Thoracic aorta (tissue), 2 donors: Measurements from ENCODE around the gene OR7C2. TPM values are rescaled to one million over a fixed set of nuclear protein-coding genes. Genes with fewer than 3 reads are reported as not detected.

Experiments used
- ATAC-seq: fragments of 150-250 bp; one replicate; pipeline ENCODE4 v1.8.0; 2017; ENCODE audit warnings: low read depth; ENCODE audit not compliant: insufficient number of reproducible peaks, low FRiP score
- DNase-seq: peaks from one replicate; pipeline ENCODE4 v3.0.0-alpha.2; 2020; ENCODE audit warnings: low spot score
- H3K27ac ChIP-seq, 2 donors: fragments of 200-600 bp; sonication (generic); 1 replicate in 1 of 2; 2 replicates in 1 of 2; pipeline ENCODE4 v1.5.1; 2016; ENCODE audit warnings: mild to moderate bottlenecking in 2 of 2, moderate library complexity in 2 of 2
- H3K27me3 ChIP-seq: fragments of 200-600 bp; sonication (generic); replicated peaks from 2 replicates; pipeline ENCODE4 v1.6.0; 2016; ENCODE audit warnings: mild to moderate bottlenecking; ENCODE audit not compliant: insufficient read depth
- H3K36me3 ChIP-seq: fragments of 200-600 bp; sonication (generic); one replicate; pipeline ENCODE4 v1.5.1; 2016
- H3K4me1 ChIP-seq, 2 donors: fragments of 200-600 bp; sonication (generic); 1 replicate in 1 of 2; 2 replicates in 1 of 2; pipeline versions ENCODE4 v1.5.1 to v1.6.0; 2016; ENCODE audit warnings: low read depth in 2 of 2, mild to moderate bottlenecking in 1 of 2; ENCODE audit not compliant: control insufficient read depth in 1 of 2
- H3K4me3 ChIP-seq: fragments of 200-600 bp; sonication (generic); 2 replicates; pipeline ENCODE4 v1.5.1; 2016; ENCODE audit warnings: mild to moderate bottlenecking
- H3K9me3 ChIP-seq: fragments of 200-600 bp; sonication (generic); 2 replicates; pipeline ENCODE4 v1.5.1; 2016
- total RNA-seq, 2 donors: library from RNA; depleted of rRNA; stranded (reverse); fragments of >200 nt; gene quantifications; one replicate each; pipeline versions ENCODE4 v1.1.0 to v1.2.3, GENCODE V29; 2016
- TF ChIP-seq, protein P1 (sequence below): fragments of 200-600 bp; sonication (generic); IDR thresholded peaks from one replicate; pipeline ENCODE4 v1.5.1; 2019; ENCODE audit warnings: antibody characterized with exemption

OR7C2 gene
- total RNA-seq, 2 donors from 2014 or later: not detected

DNA sequence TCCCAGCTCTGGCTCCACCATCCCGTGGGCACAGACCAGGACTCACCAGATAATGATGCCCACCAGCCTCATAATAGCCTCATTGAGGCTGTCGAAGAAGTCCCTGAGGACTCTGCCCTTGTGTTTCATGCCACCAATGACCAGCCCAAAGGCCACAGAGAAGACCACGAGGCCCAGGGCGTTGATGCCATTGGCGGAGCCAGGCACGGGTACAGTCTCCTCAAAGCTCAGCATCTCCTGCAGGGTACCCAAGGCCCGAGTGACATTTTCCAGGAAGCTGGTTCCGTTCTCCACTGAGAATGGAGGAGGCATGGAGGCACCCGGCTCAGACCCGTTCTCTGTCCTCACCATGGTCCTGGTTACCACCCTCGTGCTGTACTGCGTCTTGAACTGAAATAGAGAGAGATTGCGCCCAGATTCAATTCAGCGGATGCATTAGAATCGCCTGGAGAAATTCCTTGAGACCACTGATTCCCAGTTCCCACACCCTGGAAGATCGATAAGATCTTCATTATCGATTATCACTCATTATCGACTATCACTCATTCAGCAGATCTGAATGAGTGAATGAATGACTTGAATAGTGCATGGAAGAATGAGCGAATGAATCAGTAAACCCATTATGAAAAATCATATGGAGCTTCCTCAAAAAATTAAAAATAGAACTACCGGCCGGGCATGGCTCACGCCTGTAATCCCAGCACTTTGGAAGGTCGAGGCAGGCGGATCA lies 20.8 kb downstream of the OR7C2 start:
- no peak overlapping the region for H3K27ac ChIP-seq
- no peak for ATAC-seq
- DNase-seq: no peak
- H3K4me3 ChIP-seq: no peak overlapping the region
- TF ChIP-seq, protein P1, sequence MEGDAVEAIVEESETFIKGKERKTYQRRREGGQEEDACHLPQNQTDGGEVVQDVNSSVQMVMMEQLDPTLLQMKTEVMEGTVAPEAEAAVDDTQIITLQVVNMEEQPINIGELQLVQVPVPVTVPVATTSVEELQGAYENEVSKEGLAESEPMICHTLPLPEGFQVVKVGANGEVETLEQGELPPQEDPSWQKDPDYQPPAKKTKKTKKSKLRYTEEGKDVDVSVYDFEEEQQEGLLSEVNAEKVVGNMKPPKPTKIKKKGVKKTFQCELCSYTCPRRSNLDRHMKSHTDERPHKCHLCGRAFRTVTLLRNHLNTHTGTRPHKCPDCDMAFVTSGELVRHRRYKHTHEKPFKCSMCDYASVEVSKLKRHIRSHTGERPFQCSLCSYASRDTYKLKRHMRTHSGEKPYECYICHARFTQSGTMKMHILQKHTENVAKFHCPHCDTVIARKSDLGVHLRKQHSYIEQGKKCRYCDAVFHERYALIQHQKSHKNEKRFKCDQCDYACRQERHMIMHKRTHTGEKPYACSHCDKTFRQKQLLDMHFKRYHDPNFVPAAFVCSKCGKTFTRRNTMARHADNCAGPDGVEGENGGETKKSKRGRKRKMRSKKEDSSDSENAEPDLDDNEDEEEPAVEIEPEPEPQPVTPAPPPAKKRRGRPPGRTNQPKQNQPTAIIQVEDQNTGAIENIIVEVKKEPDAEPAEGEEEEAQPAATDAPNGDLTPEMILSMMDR: no peak
- H3K4me1 ChIP-seq: no peaks in the 10 kb centered on the region
- H3K27me3 ChIP-seq: no peaks in the 10 kb centered on the region
- H3K36me3 ChIP-seq: no peaks in the 10 kb centered on the region
- H3K9me3 ChIP-seq: peaks cover 10% of the 10 kb centered on the region

DNA sequence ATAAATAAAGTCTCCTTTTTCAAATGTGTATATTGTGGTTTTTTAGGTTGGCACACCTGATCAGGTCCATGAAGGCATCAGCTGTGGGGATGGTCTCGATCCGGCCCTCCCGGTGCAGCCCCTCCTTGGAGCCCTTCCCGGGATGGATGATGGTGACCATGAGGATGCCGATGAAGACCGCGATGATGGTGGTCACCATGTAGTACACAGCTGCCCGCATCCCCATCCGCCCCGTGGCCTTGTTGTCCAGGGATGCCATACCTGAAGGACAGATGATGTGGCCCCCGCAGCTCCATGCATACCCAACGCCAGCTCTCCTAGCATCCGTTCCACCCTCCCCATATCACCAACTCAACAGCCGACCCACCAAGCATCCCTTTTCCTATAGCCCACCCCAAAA lies 27.0 kb downstream of the OR7C2 start:
- Histone ChIP-seq H3K4me1 (no peaks in the 10 kb centered on the region), H3K36me3 (no peaks in the 10 kb centered on the region), H3K9me3 (no peaks in the 10 kb centered on the region), H3K27ac (no peak overlapping the region), H3K27me3 (no peaks in the 10 kb centered on the region), H3K4me3 (no peak overlapping the region)
- DNase-seq: no peak
- no peak for ATAC-seq
- TF ChIP-seq, protein P1: no peak

DNA sequence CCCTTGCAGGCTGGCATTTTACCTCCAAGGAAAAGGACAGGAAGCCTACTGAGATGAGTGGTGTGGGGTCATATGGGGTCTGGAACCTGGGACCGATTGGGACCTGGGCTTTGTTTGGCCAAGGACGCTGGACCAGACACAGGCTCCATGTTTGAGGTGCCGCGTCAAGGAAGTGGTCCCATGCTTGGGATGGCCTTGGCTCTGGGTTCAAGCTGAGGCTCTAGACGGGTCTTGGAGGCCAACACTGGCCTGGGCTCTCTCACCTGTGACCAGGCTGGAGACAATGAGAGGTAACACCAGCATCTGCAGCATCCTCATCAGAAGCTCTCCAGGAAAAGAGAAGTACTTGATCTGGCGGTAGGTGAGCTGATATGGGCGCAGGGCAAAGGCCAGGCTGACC lies 30.2 kb downstream of the OR7C2 start:
- Histone ChIP-seq H3K4me1 (no peaks in the 10 kb centered on the region), H3K27me3 (no peaks in the 10 kb centered on the region), H3K4me3 (no peak overlapping the region), H3K36me3 (no peaks in the 10 kb centered on the region), H3K27ac (no peak overlapping the region), H3K9me3 (no peaks in the 10 kb centered on the region)
- TF ChIP-seq, protein P1: no peak
- DNase-seq (no peak), ATAC-seq (no peak)

DNA sequence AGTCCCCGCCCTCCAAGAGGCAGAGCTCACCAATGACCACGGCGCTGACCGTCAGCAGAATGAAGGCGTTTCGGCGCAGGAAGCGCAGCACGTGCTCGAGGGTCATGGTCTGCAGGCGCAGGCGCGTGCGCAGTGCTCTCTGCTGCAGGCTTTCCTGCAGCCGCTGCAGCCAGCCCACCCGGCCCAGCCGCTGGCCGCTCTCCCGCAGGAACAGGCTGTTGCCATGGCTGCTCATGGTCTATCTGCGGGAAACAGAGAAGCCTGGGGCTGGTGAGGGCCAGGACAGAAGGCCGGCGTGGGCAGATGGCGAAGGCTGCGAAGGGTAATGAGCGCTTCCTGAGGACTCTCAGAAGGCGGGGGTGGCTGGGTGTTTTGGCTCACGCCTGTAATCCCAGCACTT lies 31.4 kb downstream of the OR7C2 start:
- H3K9me3 ChIP-seq: no peaks in the 10 kb centered on the region
- ATAC-seq (no peak), DNase-seq (no peak)
- H3K36me3 ChIP-seq: no peaks in the 10 kb centered on the region
- TF ChIP-seq, protein P1: no peak
- no peak overlapping the region for H3K27ac ChIP-seq
- H3K27me3 ChIP-seq: no peaks in the 10 kb centered on the region
- H3K4me3 ChIP-seq: no peak overlapping the region
- no peaks in the 10 kb centered on the region for H3K4me1 ChIP-seq

DNA sequence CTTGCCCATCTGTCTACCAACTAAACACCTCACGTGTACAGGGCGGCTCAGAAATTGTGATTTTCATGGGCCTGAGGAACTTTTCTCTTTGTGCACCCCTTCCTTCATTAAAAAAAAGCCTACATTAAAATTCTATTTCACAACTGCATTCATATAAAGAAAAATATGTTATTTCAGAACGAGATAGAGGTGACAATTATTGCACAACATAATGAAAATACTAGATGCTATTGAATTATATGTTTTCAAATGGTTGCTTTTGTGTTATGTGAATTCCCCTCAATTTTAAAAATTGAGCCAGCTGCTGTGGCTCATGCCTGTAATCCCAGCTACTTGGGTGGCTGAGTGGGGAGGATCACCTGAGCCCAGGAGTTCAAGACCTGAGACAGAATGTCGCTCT lies 33.2 kb downstream of the OR7C2 start:
- H3K4me1 ChIP-seq: no peaks in the 10 kb centered on the region
- no peaks in the 10 kb centered on the region for H3K36me3 ChIP-seq
- ATAC-seq (no peak), DNase-seq (no peak)
- no peaks in the 10 kb centered on the region for H3K27me3 ChIP-seq
- H3K27ac ChIP-seq: no peak overlapping the region
- no peak overlapping the region for H3K4me3 ChIP-seq
- H3K9me3 ChIP-seq: no peaks in the 10 kb centered on the region
- TF ChIP-seq, protein P1: no peak
